ENCODE results near the gene PGM1. TPM values are rescaled to one million over a fixed set of nuclear protein-coding genes. Genes with fewer than 3 reads are reported as not detected.
A peak's percentile ranks its signal among the peaks of the same experiment; 100 is the strongest.

PGM1 gene
- total and polyA plus RNA-seq, 9 donors: 33.5 to 105 (median 50.4) TPM

DNA sequence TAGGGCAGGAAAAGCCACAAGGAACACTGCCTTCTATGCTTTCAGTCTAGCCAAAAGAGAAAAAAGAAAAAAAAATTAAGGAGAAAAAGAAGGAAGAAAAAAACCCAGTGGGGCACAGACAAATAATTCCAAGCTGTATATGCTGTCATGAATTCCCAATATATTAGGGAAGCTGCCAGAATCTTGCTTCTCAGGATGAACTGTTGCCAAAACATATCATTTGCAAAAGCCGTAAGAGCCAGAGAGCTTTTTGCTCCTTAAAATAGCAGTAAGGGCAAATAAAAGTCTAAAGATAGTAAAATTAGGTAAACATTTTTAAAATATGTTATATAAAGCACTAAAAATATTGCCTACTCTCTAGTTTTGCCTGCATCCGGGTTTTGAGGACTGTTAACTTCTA lies 52.1 kb downstream of the PGM1 start:
- 7 to 11% (median 7%) methylated on average over 2 of the region's 2 CpGs for WGBS, 3 donors
- H3K4me3 ChIP-seq: no peak overlapping the region
- intact Hi-C loops (cut with DNase I): no loop called here
- TF ChIP-seq EP300 (IDR thresholded peaks at IDR 0.05): no peak
- TF ChIP-seq POLR2A (IDR thresholded peaks at IDR 0.05): no peak
- TF ChIP-seq, protein P1, sequence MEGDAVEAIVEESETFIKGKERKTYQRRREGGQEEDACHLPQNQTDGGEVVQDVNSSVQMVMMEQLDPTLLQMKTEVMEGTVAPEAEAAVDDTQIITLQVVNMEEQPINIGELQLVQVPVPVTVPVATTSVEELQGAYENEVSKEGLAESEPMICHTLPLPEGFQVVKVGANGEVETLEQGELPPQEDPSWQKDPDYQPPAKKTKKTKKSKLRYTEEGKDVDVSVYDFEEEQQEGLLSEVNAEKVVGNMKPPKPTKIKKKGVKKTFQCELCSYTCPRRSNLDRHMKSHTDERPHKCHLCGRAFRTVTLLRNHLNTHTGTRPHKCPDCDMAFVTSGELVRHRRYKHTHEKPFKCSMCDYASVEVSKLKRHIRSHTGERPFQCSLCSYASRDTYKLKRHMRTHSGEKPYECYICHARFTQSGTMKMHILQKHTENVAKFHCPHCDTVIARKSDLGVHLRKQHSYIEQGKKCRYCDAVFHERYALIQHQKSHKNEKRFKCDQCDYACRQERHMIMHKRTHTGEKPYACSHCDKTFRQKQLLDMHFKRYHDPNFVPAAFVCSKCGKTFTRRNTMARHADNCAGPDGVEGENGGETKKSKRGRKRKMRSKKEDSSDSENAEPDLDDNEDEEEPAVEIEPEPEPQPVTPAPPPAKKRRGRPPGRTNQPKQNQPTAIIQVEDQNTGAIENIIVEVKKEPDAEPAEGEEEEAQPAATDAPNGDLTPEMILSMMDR (IDR thresholded peaks at IDR 0.05): no peak
- no peak for DNase-seq
- H3K27me3 ChIP-seq: no peaks in the 10 kb centered on the region
- H3K36me3 ChIP-seq: no peaks in the 10 kb centered on the region
- peak overlapping the region in 1 of 2 donors; percentile 32 for H3K27ac ChIP-seq
- H3K4me1 ChIP-seq (ENCODE audit: insufficient read depth): peaks cover 2% of the 10 kb centered on the region
- H3K9me3 ChIP-seq: no peaks in the 10 kb centered on the region

DNA sequence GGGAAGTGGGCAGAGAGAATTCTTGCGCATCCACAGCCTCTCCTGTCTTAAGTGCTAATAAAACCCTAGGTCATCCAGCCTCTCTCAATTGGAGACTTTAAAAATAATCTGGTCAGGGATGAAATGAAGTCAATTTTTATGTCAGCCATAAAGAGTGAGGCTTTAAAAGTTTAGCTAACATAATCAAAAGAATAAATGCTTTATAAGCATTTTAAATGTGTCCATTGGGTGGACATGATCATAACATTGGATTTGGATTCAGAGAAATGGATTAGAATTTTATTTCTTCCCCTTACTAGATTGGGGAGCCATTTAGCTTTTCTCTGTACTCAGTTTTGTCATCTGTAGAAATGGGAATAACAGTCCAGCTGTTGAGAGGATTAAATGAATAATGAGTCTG lies 55.5 kb downstream of the PGM1 start:
- Histone ChIP-seq H3K4me3 (no peak overlapping the region), H3K27me3 (no peaks in the 10 kb centered on the region), H3K4me1 (ENCODE audit: insufficient read depth) (peaks cover 2% of the 10 kb centered on the region), H3K27ac (no peak overlapping the region), H3K9me3 (no peaks in the 10 kb centered on the region), H3K36me3 (no peaks in the 10 kb centered on the region)
- WGBS, 3 donors: 96 to 100% (median 100%) methylated on average over 1 of the region's 1 CpG
- TF ChIP-seq, protein P1 (IDR thresholded peaks at IDR 0.05): no peak
- TF ChIP-seq EP300 (IDR thresholded peaks at IDR 0.05) (no peak), POLR2A (IDR thresholded peaks at IDR 0.05) (no peak)
- intact Hi-C loops (cut with DNase I): no loop called here
- DNase-seq: no peak

DNA sequence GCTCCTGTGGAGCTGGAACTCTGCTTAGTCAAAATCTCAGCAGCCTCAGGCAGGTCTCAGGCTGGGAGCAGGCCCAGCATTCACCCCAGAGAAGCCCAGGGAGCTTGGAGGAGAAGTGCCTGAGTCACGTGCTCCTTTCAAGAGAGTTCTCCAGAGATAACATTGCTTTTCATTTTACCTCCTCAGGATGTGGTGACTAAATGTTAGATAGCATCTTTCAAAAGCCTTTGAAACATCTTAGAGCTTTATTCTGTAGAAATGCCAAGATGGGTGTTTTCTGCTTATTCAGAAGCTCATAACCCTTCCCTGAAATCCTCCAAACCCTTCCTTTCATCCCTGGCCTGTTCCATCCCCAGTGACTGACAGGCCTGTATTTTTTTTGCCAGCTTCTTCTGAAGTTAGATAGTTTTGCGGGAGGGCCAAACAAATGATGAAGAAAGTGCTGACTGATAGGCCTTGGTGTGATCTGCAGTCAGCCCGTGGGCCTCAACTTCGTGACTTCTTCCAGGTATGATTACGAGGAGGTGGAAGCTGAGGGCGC lies 58.0 kb downstream of the PGM1 start:
- DNase-seq: peak in 1 of 5 donors; percentile 30
- no peak overlapping the region for H3K27ac ChIP-seq
- no peak overlapping the region for H3K4me3 ChIP-seq
- H3K27me3 ChIP-seq: no peaks in the 10 kb centered on the region
- intact Hi-C loops (cut with DNase I): no loop called here
- no peaks in the 10 kb centered on the region for H3K9me3 ChIP-seq
- H3K4me1 ChIP-seq (ENCODE audit: insufficient read depth): no peaks in the 10 kb centered on the region
- 77 to 84% (median 78%) methylated on average over 6 of the region's 6 CpGs for WGBS, 3 donors
- H3K36me3 ChIP-seq: no peaks in the 10 kb centered on the region
- TF ChIP-seq POLR2A (IDR thresholded peaks at IDR 0.05): no peak
- TF ChIP-seq EP300 (IDR thresholded peaks at IDR 0.05): no peak
- TF ChIP-seq, protein P1 (IDR thresholded peaks at IDR 0.05): no peak

DNA sequence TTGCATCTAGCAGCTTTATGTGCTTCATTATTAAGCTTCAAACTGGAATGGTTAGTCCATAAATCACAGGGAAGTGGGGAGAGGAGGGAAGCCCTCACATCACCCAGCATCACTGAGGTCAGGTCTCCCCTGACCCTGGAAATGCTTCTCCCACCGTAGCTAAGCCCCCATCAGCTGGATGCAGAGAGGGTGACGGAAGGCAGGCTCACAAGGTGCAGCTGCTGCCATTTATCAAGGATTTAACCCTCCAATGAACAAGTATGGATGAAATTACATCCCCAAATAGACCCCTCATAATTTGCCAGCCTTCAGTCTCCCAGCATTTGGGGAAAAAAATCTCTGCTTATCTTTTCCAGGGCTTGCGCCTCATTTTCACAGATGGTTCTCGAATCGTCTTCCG lies 60.8 kb downstream of the PGM1 start:
- no peaks in the 10 kb centered on the region for H3K36me3 ChIP-seq

More for the DNA sequence above, 60.8 kb downstream of the PGM1 start:
- Histone ChIP-seq H3K9me3 (no peaks in the 10 kb centered on the region), H3K4me3 (no peak overlapping the region), H3K27me3 (no peaks in the 10 kb centered on the region), H3K27ac (no peak overlapping the region), H3K4me1 (ENCODE audit: insufficient read depth) (no peaks in the 10 kb centered on the region)
- DNase-seq: no peak
- TF ChIP-seq, protein P1 (IDR thresholded peaks at IDR 0.05): no peak
- TF ChIP-seq POLR2A (IDR thresholded peaks at IDR 0.05): no peak
- TF ChIP-seq EP300 (IDR thresholded peaks at IDR 0.05): no peak
- WGBS, 3 donors: 88 to 94% (median 88%) methylated on average over 6 of the region's 6 CpGs
- intact Hi-C loops (cut with DNase I): no loop called here
